ENCODE results near the gene TEX51.

TEX51 gene

GRCh38 chr2:126921066-126921465 lies 22.4 kb downstream of the TEX51 start:
- Histone ChIP-seq H3K27me3 (ENCODE audit: insufficient read depth, low read depth, severe bottlenecking) (peaks cover 11% of the 10 kb centered on the region), H3K9me3 (ENCODE audit: severe bottlenecking) (no peaks in the 10 kb centered on the region), H3K27ac (no peak overlapping the region), H3K36me3 (no peaks in the 10 kb centered on the region), H3K4me3 (ENCODE audit: low read depth, low read length) (no peak overlapping the region)
- no peak for DNase-seq
- TF ChIP-seq CTCF (IDR thresholded peaks at IDR 0.05; ENCODE audit: low read depth, low read length), result no peak

- no peak for DNase-seq
- Histone ChIP-seq H3K36me3 (no peaks in the 10 kb centered on the region), H3K27ac (no peak overlapping the region), H3K27me3 (ENCODE audit: insufficient read depth, low read depth, severe bottlenecking) (peaks cover 13% of the 10 kb centered on the region), H3K4me3 (ENCODE audit: low read depth, low read length) (no peak overlapping the region), H3K9me3 (ENCODE audit: severe bottlenecking) (no peaks in the 10 kb centered on the region)
- TF ChIP-seq CTCF (IDR thresholded peaks at IDR 0.05; ENCODE audit: low read depth, low read length), result no peak
Measured at GRCh38 chr2:126930970-126931590, 32.4 kb downstream of the TEX51 start.

DNA sequence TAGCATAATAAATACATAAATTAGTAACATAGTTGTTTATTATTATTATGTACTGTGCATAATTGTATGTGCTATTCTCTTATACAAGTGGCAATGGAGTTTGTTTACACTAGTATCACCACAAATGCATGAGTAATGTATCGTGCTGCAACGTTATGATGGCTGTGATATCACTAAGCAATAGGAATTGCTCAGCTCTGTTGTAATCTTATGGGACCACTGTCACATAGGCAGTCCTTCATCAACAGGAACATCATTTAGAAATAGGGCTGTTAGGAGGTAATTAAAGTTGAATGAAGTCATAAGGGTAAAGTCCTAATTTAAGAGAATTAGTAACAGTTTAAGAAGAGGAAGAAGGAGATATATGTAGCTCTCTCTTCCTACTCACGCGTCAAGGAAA lies 33.8 kb downstream of the TEX51 start:
- Histone ChIP-seq H3K27me3 (ENCODE audit: insufficient read depth, low read depth, severe bottlenecking) (peaks cover 13% of the 10 kb centered on the region), H3K9me3 (ENCODE audit: severe bottlenecking) (no peaks in the 10 kb centered on the region), H3K36me3 (no peaks in the 10 kb centered on the region), H3K27ac (no peak overlapping the region), H3K4me3 (ENCODE audit: low read depth, low read length) (no peak overlapping the region)
- DNase-seq, result no peak
- no peak for TF ChIP-seq CTCF (IDR thresholded peaks at IDR 0.05; ENCODE audit: low read depth, low read length)

- 0 out of 2 replicates have a peak, but pooled peaks have one; percentile 6 for TF ChIP-seq CTCF (IDR thresholded peaks at IDR 0.05; ENCODE audit: low read depth, low read length)
- H3K27me3 ChIP-seq (ENCODE audit: insufficient read depth, low read depth, severe bottlenecking), result peaks cover 13% of the 10 kb centered on the region
- H3K9me3 ChIP-seq (ENCODE audit: severe bottlenecking), result no peaks in the 10 kb centered on the region
- no peak for DNase-seq
- H3K36me3 ChIP-seq, result no peaks in the 10 kb centered on the region
- H3K4me3 ChIP-seq (ENCODE audit: low read depth, low read length), result no peak overlapping the region
- no peak overlapping the region for H3K27ac ChIP-seq
Measured at GRCh38 chr2:126932966-126933710, 34.4 kb downstream of the TEX51 start.

GRCh38 chr2:126933711-126934091 lies 35.0 kb downstream of the TEX51 start:
- no peak for DNase-seq
- H3K9me3 ChIP-seq (ENCODE audit: severe bottlenecking), result no peaks in the 10 kb centered on the region
- H3K4me3 ChIP-seq (ENCODE audit: low read depth, low read length), result no peak overlapping the region
- H3K27ac ChIP-seq, result no peak overlapping the region
- TF ChIP-seq CTCF (IDR thresholded peaks at IDR 0.05; ENCODE audit: low read depth, low read length), result no peak
- H3K36me3 ChIP-seq, result no peaks in the 10 kb centered on the region
- H3K27me3 ChIP-seq (ENCODE audit: insufficient read depth, low read depth, severe bottlenecking), result peaks cover 13% of the 10 kb centered on the region

All from WERI-Rb-1 (cell line).